ENCODE results near the gene ARSG. TPM values are rescaled to one million over a fixed set of nuclear protein-coding genes. Genes with fewer than 3 reads are reported as not detected.

ARSG gene
- total and polyA plus RNA-seq, 12 donors, result 2.1 to 49.6 (median 12.7) TPM

DNA sequence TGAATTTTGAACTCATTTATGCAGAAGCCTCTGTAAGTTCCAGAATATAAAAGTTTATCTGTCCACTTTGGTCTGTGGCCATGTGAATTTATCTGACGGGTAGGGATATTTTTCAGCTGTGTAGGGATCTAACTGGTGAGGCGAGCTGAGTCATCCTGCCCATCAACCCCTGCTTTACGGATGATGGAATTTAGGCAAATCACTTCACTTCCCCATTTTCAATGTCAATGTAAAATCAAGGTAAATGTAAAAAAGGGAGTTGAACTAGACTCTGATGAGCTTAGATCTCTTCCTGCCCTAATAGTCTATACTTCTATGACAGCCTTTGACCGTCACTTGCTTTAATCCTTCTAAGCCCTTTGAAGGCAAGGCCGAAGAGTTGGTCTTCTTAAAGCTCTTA, 2.9 kb upstream of the ARSG start:
- no peaks in the 10 kb centered on the region for H3K27me3 ChIP-seq
- peak overlapping the region in 2 of 5 donors; percentile 34 to 55 for H3K27ac ChIP-seq
- H3K36me3 ChIP-seq (replicated peaks in 1 of 2), result no peaks in the 10 kb centered on the region
- intact Hi-C loops (cut with DNase I), result no loop called here
- WGBS, 4 donors, result 61 to 73% (median 66%) methylated on average over 5 of the region's 5 CpGs
- TF ChIP-seq, protein P1, sequence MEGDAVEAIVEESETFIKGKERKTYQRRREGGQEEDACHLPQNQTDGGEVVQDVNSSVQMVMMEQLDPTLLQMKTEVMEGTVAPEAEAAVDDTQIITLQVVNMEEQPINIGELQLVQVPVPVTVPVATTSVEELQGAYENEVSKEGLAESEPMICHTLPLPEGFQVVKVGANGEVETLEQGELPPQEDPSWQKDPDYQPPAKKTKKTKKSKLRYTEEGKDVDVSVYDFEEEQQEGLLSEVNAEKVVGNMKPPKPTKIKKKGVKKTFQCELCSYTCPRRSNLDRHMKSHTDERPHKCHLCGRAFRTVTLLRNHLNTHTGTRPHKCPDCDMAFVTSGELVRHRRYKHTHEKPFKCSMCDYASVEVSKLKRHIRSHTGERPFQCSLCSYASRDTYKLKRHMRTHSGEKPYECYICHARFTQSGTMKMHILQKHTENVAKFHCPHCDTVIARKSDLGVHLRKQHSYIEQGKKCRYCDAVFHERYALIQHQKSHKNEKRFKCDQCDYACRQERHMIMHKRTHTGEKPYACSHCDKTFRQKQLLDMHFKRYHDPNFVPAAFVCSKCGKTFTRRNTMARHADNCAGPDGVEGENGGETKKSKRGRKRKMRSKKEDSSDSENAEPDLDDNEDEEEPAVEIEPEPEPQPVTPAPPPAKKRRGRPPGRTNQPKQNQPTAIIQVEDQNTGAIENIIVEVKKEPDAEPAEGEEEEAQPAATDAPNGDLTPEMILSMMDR (IDR thresholded peaks at IDR 0.05), result no peak
- TF ChIP-seq POLR2A (IDR thresholded peaks at IDR 0.05), result no peak
- H3K4me1 ChIP-seq (replicated peaks in 1 of 2), result peaks cover 13 to 24% of the 10 kb centered on the region in 2 donors
- no peak overlapping the region for H3K4me3 ChIP-seq
- peak in 2 of 7 donors; percentile 29 to 41 for DNase-seq
- no peaks in the 10 kb centered on the region for H3K9me3 ChIP-seq (replicated peaks in 1 of 3)

GRCh38 chr17:68288804-68289203, 2.5 kb upstream of the ARSG start:
- intact Hi-C loops (cut with DNase I), result no loop called here
- Histone ChIP-seq H3K9me3 (replicated peaks in 1 of 3) (no peaks in the 10 kb centered on the region), H3K27ac (peak overlapping the region in 2 of 5 donors; percentile 34 to 55), H3K27me3 (no peaks in the 10 kb centered on the region), H3K4me3 (no peak overlapping the region), H3K36me3 (replicated peaks in 1 of 2) (no peaks in the 10 kb centered on the region), H3K4me1 (replicated peaks in 1 of 2) (peaks cover 13 to 24% of the 10 kb centered on the region in 2 donors)
- TF ChIP-seq, protein P1 (IDR thresholded peaks at IDR 0.05), result no peak
- TF ChIP-seq POLR2A (IDR thresholded peaks at IDR 0.05), result no peak
- WGBS, 4 donors, result 77 to 88% (median 82%) methylated on average over 7 of the region's 7 CpGs
- DNase-seq, result peak in 1 of 7 donors; percentile 24

- DNase-seq, result no peak
- peaks cover 13 to 24% of the 10 kb centered on the region in 2 donors for H3K4me1 ChIP-seq (replicated peaks in 1 of 2)
- peak overlapping the region in 2 of 5 donors; percentile 49 to 88 for H3K27ac ChIP-seq
- intact Hi-C loops (cut with DNase I), result no loop called here
- H3K36me3 ChIP-seq (replicated peaks in 1 of 2), result no peaks in the 10 kb centered on the region
- 73 to 82% (median 75%) methylated on average over 7 of the region's 7 CpGs for WGBS, 4 donors
- no peak for TF ChIP-seq POLR2A (IDR thresholded peaks at IDR 0.05)
- TF ChIP-seq, protein P1 (IDR thresholded peaks at IDR 0.05), result no peak
- H3K4me3 ChIP-seq, result no peak overlapping the region
- no peaks in the 10 kb centered on the region for H3K9me3 ChIP-seq (replicated peaks in 1 of 3)
- no peaks in the 10 kb centered on the region for H3K27me3 ChIP-seq
These were observed 1.8 kb upstream of the ARSG start for GRCh38 chr17:68289473-68289872.

DNA sequence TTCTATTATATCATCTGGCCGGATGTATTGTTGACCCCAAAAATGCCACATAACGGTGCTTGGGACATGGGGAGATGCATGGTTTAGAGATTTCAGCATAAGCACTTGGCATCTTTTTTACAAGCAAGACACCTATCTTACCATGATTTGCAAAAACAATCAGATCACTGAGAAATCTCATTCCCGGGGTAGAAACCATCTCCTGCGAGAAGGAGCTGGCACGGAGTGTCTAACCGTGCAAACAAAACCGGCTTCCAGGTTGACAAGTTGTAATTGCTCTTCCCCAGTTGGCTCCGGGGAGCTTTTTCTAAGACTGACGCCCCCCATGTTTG, 1.4 kb upstream of the ARSG start:
- no peak for TF ChIP-seq POLR2A (IDR thresholded peaks at IDR 0.05)
- TF ChIP-seq, protein P1 (IDR thresholded peaks at IDR 0.05), result no peak
- Histone ChIP-seq H3K36me3 (replicated peaks in 1 of 2) (no peaks in the 10 kb centered on the region), H3K9me3 (replicated peaks in 1 of 3) (no peaks in the 10 kb centered on the region), H3K27ac (peak overlapping the region in 3 of 5 donors; percentile 26 to 88 (median 49)), H3K4me1 (replicated peaks in 1 of 2) (peaks cover 13 to 24% of the 10 kb centered on the region in 2 donors), H3K4me3 (peak overlapping the region in 1 of 4 donors; percentile 83), H3K27me3 (no peaks in the 10 kb centered on the region)
- no peak for DNase-seq
- WGBS, 4 donors, result 20 to 26% (median 22%) methylated on average over 6 to 9 of the region's 9 CpGs
- intact Hi-C loops (cut with DNase I), result loop anchor here in 1 of 2 donors (10.0 kb wide), 1 partner anchor 95 kb away; no protein-coding TSS in a partner anchor
